ENCODE results near the gene ACVR1C. TPM values are rescaled to one million over a fixed set of nuclear protein-coding genes. Genes with fewer than 3 reads are reported as not detected.

The ACVR1C gene
- total and polyA plus RNA-seq, 2 of the 4 experiments (the other 2 are of a cell fraction), result 0.07 to 0.18 TPM

- Histone ChIP-seq H2AK5ac (ENCODE audit: low read depth, low read length) (no peak overlapping the region), H4K8ac (ENCODE audit: low read depth in 2 of 2, low read length in 2 of 2) (no peak overlapping the region), H2AFZ (replicated peaks; ENCODE audit: low read length, poor library complexity) (no peak overlapping the region), H3K4me2 (ENCODE audit: low read depth, low read length) (no peak overlapping the region), H3K14ac (replicated peaks; ENCODE audit: low read depth, low read length) (no peak overlapping the region), H3K27me3 (ENCODE audit: control insufficient read depth, insufficient read depth, low read length) (peaks cover 7% of the 10 kb centered on the region), H3K9me1 (ENCODE audit: insufficient read depth, low read length) (no peaks in the 10 kb centered on the region), H3K36me3 (ENCODE audit: control insufficient read depth, insufficient read depth, low read length) (no peaks in the 10 kb centered on the region), H3K18ac (ENCODE audit: low read depth, low read length) (no peak overlapping the region), H2AK9ac (replicated peaks; ENCODE audit: low read depth, low read length, poor library complexity) (no peak overlapping the region), H4K5ac (ENCODE audit: low read depth, low read length) (no peak overlapping the region), H4K20me1 (ENCODE audit: insufficient read depth, low read length) (no peaks in the 10 kb centered on the region), H2BK120ac (ENCODE audit: low read depth, low read length) (no peak overlapping the region), H3K23ac (ENCODE audit: low read depth, low read length) (no peak overlapping the region), H3K9me3 (ENCODE audit: control insufficient read depth, insufficient read depth, low read length) (no peaks in the 10 kb centered on the region), H3K4me1 (ENCODE audit: control insufficient read depth, insufficient read depth, low read length) (no peaks in the 10 kb centered on the region), H3K4me3 (ENCODE audit: insufficient read depth, low read depth, low read length) (no peak overlapping the region), H2BK5ac (ENCODE audit: low read depth, low read length, poor library complexity, severe bottlenecking) (no peak overlapping the region), H3K27ac (ENCODE audit: insufficient read depth, low read length) (no peak overlapping the region), H3K4ac (ENCODE audit: low read depth, low read length) (no peak overlapping the region), H3K9ac (ENCODE audit: low read depth, low read length) (no peak overlapping the region), H4K91ac (ENCODE audit: insufficient read depth, low read depth, low read length) (no peak overlapping the region), H3K56ac (ENCODE audit: extremely low read depth, insufficient read depth, low read length) (no peak overlapping the region), H2BK15ac (ENCODE audit: low read depth, low read length) (no peak overlapping the region), H2BK20ac (ENCODE audit: low read depth, low read length) (no peak overlapping the region), H3K79me1 (ENCODE audit: low read depth in 1 of 2, low read length in 2 of 2) (no peaks in the 10 kb centered on the region)
- ChIA-PET CTCF (interaction anchor here (1.1 kb wide), 1 partner anchor 11 kb away, joined by 3 read pairs; no protein-coding TSS in a partner anchor), POLR2A (ENCODE audit: unreplicated experiment) (no interaction called here)
- dilution Hi-C loops (cut with HindIII; ENCODE audit: low sequenced_read_pairs, unreplicated experiment), result no loop called here
- DNase-seq (peak; percentile 8), ATAC-seq (ENCODE audit: low read depth) (peak; percentile 42; the same call in 1 of the 2 replicates)
- TF ChIP-seq BHLHE40 (IDR thresholded peaks at IDR 0.05; ENCODE audit: low read depth, low read length), result no peak
- peak; percentile 25; the same call in 1 of the 2 replicates for TF ChIP-seq CTCF (conservative IDR thresholded peaks at IDR 0.05; ENCODE audit: low read depth, low read length)
- TF ChIP-seq SMC3 (IDR thresholded peaks at IDR 0.05; ENCODE audit: low read depth, low read length), result peak; percentile 24; the same call in 1 of the 2 replicates
- no TSS peak for BruUV-seq (replicated peaks)
- in situ Hi-C loops (cut with MboI; ENCODE audit: low sequenced_read_pairs), result no loop called here
- 20% methylated on average over 1 of the region's 2 CpGs; no CpG with 5 or more reads in 1 of the 2 experiments for WGBS, 2 experiments (ENCODE audit: extremely low coverage in 2 of 2, insufficient read length in 1 of 2)
- intact Hi-C loops (cut with micrococcal nuclease), result loop anchor here (1.0 to 5.0 kb wide), 2 partner anchors 96 to 266 kb away; partner anchors contain the start of gene ERMN
Observed at GRCh38 chr2:157592948-157593347, 35.7 kb downstream of the ACVR1C start.

All from IMR-90 (cell line).